ENCODE results near the gene LRP8. TPM values are rescaled to one million over a fixed set of nuclear protein-coding genes. Genes with fewer than 3 reads are reported as not detected.

The LRP8 gene
- total RNA-seq, 1 donor, result 27.6 TPM

Other genes starting within 250 kb of the LRP8 start
- under 0.01 TPM in 2 replicates for gene SLC1A7, start 185.4 kb downstream of the LRP8 start, total RNA-seq
- gene CPT2, start 131.2 kb downstream of the LRP8 start, total RNA-seq, result 13.2 and 19.0 TPM in 2 replicates
- 39.7 and 41.6 TPM in 2 replicates for gene CZIB, start 107.4 kb downstream of the LRP8 start, total RNA-seq
- gene MAGOH, start 89.6 kb downstream of the LRP8 start, total RNA-seq, result 22.2 and 30.2 TPM in 2 replicates
- not detected in 2 replicates for gene DMRTB1, start 131.3 kb upstream of the LRP8 start, total RNA-seq